HepG2 (cell line): ENCODE data around the gene MCM3. TPM values are rescaled to one million over a fixed set of nuclear protein-coding genes. Genes with fewer than 3 reads are reported as not detected.

Source experiments
- AGO2 ChIP-seq: fragments of 200-400 bp; formaldehyde crosslinking; optimal IDR thresholded peaks from 2 replicates; pipeline ENCODE3; 2017; ENCODE audit warnings: mild to moderate bottlenecking, low read depth, low read length, moderate library complexity
- AHR ChIP-seq: IDR thresholded peaks from 2 replicates; pipeline ENCODE4 v1.6.1; 2018; ENCODE audit warnings: missing genetic modification reagents, missing compliant biosample characterization
- E2F1 ChIP-seq: sonication (generic); formaldehyde crosslinking; IDR thresholded peaks from 2 replicates; pipeline ENCODE4 v1.5.0; 2020; ENCODE audit warnings: missing genetic modification reagents
- EED ChIP-seq: sonication (generic); formaldehyde crosslinking; IDR thresholded peaks from 2 replicates; pipeline ENCODE4 v1.5.0; 2020; ENCODE audit warnings: mild to moderate bottlenecking, missing genetic modification reagents
- FOXK1 ChIP-seq: sonication (generic); formaldehyde crosslinking; IDR thresholded peaks from 2 replicates; pipeline ENCODE4 v1.4.0; 2020; ENCODE audit warnings: low read depth, missing genetic modification reagents, borderline replicate concordance
- FOXK2 ChIP-seq: fragments of 450-650 bp; IDR thresholded peaks from 2 replicates; pipeline ENCODE4 v1.6.1; 2016
- GABPB1 ChIP-seq: IDR thresholded peaks from 2 replicates; pipeline ENCODE4 v1.6.1; 2016; ENCODE audit warnings: mild to moderate bottlenecking, missing genetic modification reagents, moderate library complexity, missing compliant biosample characterization
- GMEB2 ChIP-seq: IDR thresholded peaks from 2 replicates; pipeline ENCODE4 v1.6.1; 2016; ENCODE audit warnings: missing biosample characterization, missing genetic modification reagents, low read depth
- HOXD1 ChIP-seq: sonication (generic); formaldehyde crosslinking; IDR thresholded peaks from 2 replicates; pipeline ENCODE4 v1.5.0; 2020; ENCODE audit warnings: missing genetic modification reagents
- MTERF4 ChIP-seq: sonication (generic); formaldehyde crosslinking; IDR thresholded peaks from 2 replicates; pipeline ENCODE4 v1.8.0; 2023; ENCODE audit warnings: mild to moderate bottlenecking, missing genetic modification reagents
- MYNN ChIP-seq: sonication (generic); formaldehyde crosslinking; IDR thresholded peaks from 2 replicates; pipeline ENCODE4 v1.4.0; 2020; ENCODE audit warnings: mild to moderate bottlenecking, low read depth, missing genetic modification reagents
- ONECUT2 ChIP-seq: sonication (generic); formaldehyde crosslinking; IDR thresholded peaks from 2 replicates; pipeline ENCODE4 v1.4.0; 2020; ENCODE audit warnings: missing genetic modification reagents
- RBFOX2 ChIP-seq: fragments of 200-400 bp; formaldehyde crosslinking; IDR thresholded peaks from 2 replicates; pipeline ENCODE4 v1.6.1; 2017; ENCODE audit warnings: low read depth, mild to moderate bottlenecking, low read length
- RNF2 ChIP-seq: fragments of 450-650 bp; conservative IDR thresholded peaks from 2 replicates; pipeline ENCODE4 v1.6.1; 2016; ENCODE audit warnings: low read depth
- SATB2 ChIP-seq: sonication (generic); formaldehyde crosslinking; IDR thresholded peaks from 2 replicates; pipeline ENCODE4 v1.5.0; 2020; ENCODE audit warnings: missing genetic modification reagents
- SMARCE1 ChIP-seq: fragments of 450-650 bp; IDR thresholded peaks from 2 replicates; pipeline ENCODE4 v1.6.1; 2017; ENCODE audit warnings: borderline replicate concordance
- SPEN ChIP-seq: sonication (generic); formaldehyde crosslinking; IDR thresholded peaks from 2 replicates; pipeline ENCODE4 v1.5.1; 2020; ENCODE audit warnings: low read depth, mild to moderate bottlenecking, missing genetic modification reagents
- THYN1 ChIP-seq: sonication (generic); formaldehyde crosslinking; IDR thresholded peaks from 2 replicates; pipeline ENCODE4 v1.8.1; 2023; ENCODE audit warnings: low read depth, mild to moderate bottlenecking, moderate library complexity, missing genetic modification reagents, borderline replicate concordance
- TMF1 ChIP-seq: sonication (generic); formaldehyde crosslinking; IDR thresholded peaks from 2 replicates; pipeline ENCODE4 v1.8.1; 2022; ENCODE audit warnings: low read depth, missing genetic modification reagents
- ZBTB25 ChIP-seq: IDR thresholded peaks from 2 replicates; pipeline ENCODE4 v1.6.1; 2018; ENCODE audit warnings: missing genetic modification reagents
- ZBTB38 ChIP-seq: sonication (generic); formaldehyde crosslinking; IDR thresholded peaks from 2 replicates; pipeline ENCODE4 v1.5.1; 2020; ENCODE audit warnings: mild to moderate bottlenecking, missing genetic modification reagents
- ZC3H4 ChIP-seq: sonication (generic); formaldehyde crosslinking; IDR thresholded peaks from 2 replicates; pipeline ENCODE4 v1.4.0; 2020; ENCODE audit warnings: missing genetic modification reagents, borderline replicate concordance
- ZNF136 ChIP-seq: sonication (generic); formaldehyde crosslinking; IDR thresholded peaks from 2 replicates; pipeline ENCODE4 v1.8.1; 2022; ENCODE audit warnings: low read depth, mild to moderate bottlenecking, moderate library complexity, missing genetic modification reagents
- ZNF260 ChIP-seq: sonication (generic); formaldehyde crosslinking; IDR thresholded peaks from 2 replicates; pipeline ENCODE4 v1.4.0; 2020; ENCODE audit warnings: missing genetic modification reagents, low read depth, mild to moderate bottlenecking, borderline replicate concordance
- ZNF510 ChIP-seq: sonication (generic); formaldehyde crosslinking; IDR thresholded peaks from 2 replicates; pipeline ENCODE4 v1.4.0; 2020; ENCODE audit warnings: low read depth, mild to moderate bottlenecking, missing genetic modification reagents
- ZNF619 ChIP-seq: sonication (generic); formaldehyde crosslinking; IDR thresholded peaks from 2 replicates; pipeline ENCODE4 v1.4.0; 2020; ENCODE audit warnings: mild to moderate bottlenecking, missing genetic modification reagents
- ZNF703 ChIP-seq: sonication (generic); formaldehyde crosslinking; IDR thresholded peaks from 2 replicates; pipeline ENCODE4 v1.5.1; 2020; ENCODE audit warnings: missing genetic modification reagents, mild to moderate bottlenecking, moderate library complexity, borderline replicate concordance
- ZNF878 ChIP-seq: sonication (generic); formaldehyde crosslinking; IDR thresholded peaks from 2 replicates; pipeline ENCODE4 v1.8.1; 2023; ENCODE audit warnings: mild to moderate bottlenecking, missing genetic modification reagents, moderate library complexity
- ZSCAN12 ChIP-seq: sonication (generic); formaldehyde crosslinking; IDR thresholded peaks from 2 replicates; pipeline ENCODE4 v1.9.0; 2021; ENCODE audit warnings: mild to moderate bottlenecking, missing genetic modification reagents
- polyA plus RNA-seq, 8 experiments: library from polyadenylated mRNA; depleted of rRNA in 3 of 8; stranded (reverse) in 7 of 8; unstranded in 1 of 8; fragments of >200 nt; fragmentation: Illumina TruSeq in 4 of 8; extraction: Trizol in 4 of 8; gene quantifications; 2 replicates each; pipeline versions ENCODE4 v1.2.1 to v1.2.3, GENCODE V29; 2011 to 2016; ENCODE audit warnings: low read depth in 4 of 8, missing spikeins in 1 of 8, mixed read lengths in 1 of 8; ENCODE audit not compliant: insufficient read depth in 1 of 8
- total RNA-seq, 5 experiments: library from RNA; depleted of rRNA; stranded (reverse); fragments of >200 nt; fragmentation: Illumina TruSeq; extraction: Trizol; gene quantifications; 2 replicates each; pipeline ENCODE4 v1.2.3, GENCODE V29; 2016; ENCODE audit warnings: low read depth in 1 of 5

MCM3 gene
- total and polyA plus RNA-seq, 2 of the 13 experiments (the other 11 are each of a cell fraction or from before 2014, with no cell fraction given) = 164 to 288 TPM

- TF ChIP-seq MTERF4 (CRISPR knock-in tag) (0 out of 2 replicates have a peak, but pooled peaks have one; percentile 86), AGO2 (no peak), FOXK1 (no peak), ZBTB38 (no peak), RBFOX2 (no peak), ZNF510 (CRISPR knock-in tag) (no peak), ZNF878 (CRISPR knock-in tag) (no peak), SPEN (CRISPR knock-in tag) (no peak), E2F1 (CRISPR knock-in tag) (no peak), MYNN (CRISPR knock-in tag) (peak; percentile 4; the same call in 1 of the 2 replicates), GMEB2 (0 out of 2 replicates have a peak, but pooled peaks have one; percentile 9), ZBTB25 (CRISPR knock-in tag) (0 out of 2 replicates have a peak, but pooled peaks have one; percentile 3), TMF1 (CRISPR knock-in tag) (peak; percentile 39; the same call in 1 of the 2 replicates), EED (CRISPR knock-in tag) (no peak), ONECUT2 (CRISPR knock-in tag) (no peak), THYN1 (CRISPR knock-in tag) (peak; percentile 78; the same call in 1 of the 2 replicates), HOXD1 (CRISPR knock-in tag) (no peak), ZNF703 (no peak), SATB2 (no peak), ZNF619 (CRISPR knock-in tag) (0 out of 2 replicates have a peak, but pooled peaks have one; percentile 23), ZC3H4 (0 out of 2 replicates have a peak, but pooled peaks have one; percentile 28), RNF2 (no peak), FOXK2 (no peak), ZSCAN12 (no peak), ZNF136 (CRISPR knock-in tag) (no peak), AHR (CRISPR knock-in tag) (no peak), SMARCE1 (no peak), GABPB1 (CRISPR knock-in tag) (no peak), ZNF260 (CRISPR knock-in tag) (0 out of 2 replicates have a peak, but pooled peaks have one; percentile 78)
Observed at GRCh38 chr6:52284131-52284459, 447 bp downstream of the MCM3 start (continued).
